Loucy (cell line): ENCODE measurements around the gene BLVRA.

Source experiments
- H2AFZ ChIP-seq: fragments of 200-600 bp; sonication (generic); 2 replicates; pipeline ENCODE4 v1.6.0; 2016; ENCODE audit warnings: antibody characterized with exemption, mild to moderate bottlenecking, low read length, moderate library complexity
- H3F3A ChIP-seq: fragments of 200-600 bp; 2 replicates; pipeline ENCODE4 v1.6.0; 2016; ENCODE audit warnings: antibody characterized with exemption, low read depth, mild to moderate bottlenecking
- H3K27me3 ChIP-seq: fragments of 200-600 bp; sonication (generic); 2 replicates; pipeline ENCODE4 v1.6.1; 2014; ENCODE audit warnings: low read length, mild to moderate bottlenecking; ENCODE audit not compliant: insufficient read depth, poor library complexity, severe bottlenecking
- H3K36me3 ChIP-seq: fragments of 200-600 bp; sonication (generic); 2 replicates; pipeline ENCODE4 v1.6.1; 2016; ENCODE audit warnings: low read length; ENCODE audit not compliant: insufficient read depth
- H3K4me1 ChIP-seq: fragments of 200-600 bp; sonication (generic); 2 replicates; pipeline ENCODE4 v1.5.1; 2014; ENCODE audit warnings: low read length, mild to moderate bottlenecking; ENCODE audit not compliant: insufficient read depth, poor library complexity, severe bottlenecking
- H3K4me2 ChIP-seq: fragments of 200-600 bp; sonication (generic); 2 replicates; pipeline ENCODE4 v1.6.0; 2014; ENCODE audit warnings: antibody characterized with exemption, low read length, low read depth, mild to moderate bottlenecking; ENCODE audit not compliant: poor library complexity, severe bottlenecking
- H3K4me3 ChIP-seq: fragments of 200-600 bp; sonication (generic); 2 replicates; pipeline ENCODE4 v1.5.1; 2014; ENCODE audit warnings: low read length, mild to moderate bottlenecking, mixed read lengths; ENCODE audit not compliant: poor library complexity, severe bottlenecking
- H3K79me2 ChIP-seq: fragments of 200-600 bp; sonication (generic); 2 replicates; pipeline ENCODE4 v1.6.1; 2014; ENCODE audit warnings: low read length; ENCODE audit not compliant: insufficient read depth
- H3K9ac ChIP-seq: fragments of 200-600 bp; sonication (generic); 2 replicates; pipeline ENCODE4 v1.6.0; 2014; ENCODE audit warnings: mild to moderate bottlenecking, low read depth, low read length, moderate library complexity; ENCODE audit not compliant: poor library complexity, severe bottlenecking
- H3K9me2 ChIP-seq: fragments of 200-600 bp; sonication (generic); replicated peaks from 2 replicates; pipeline ENCODE4 v1.6.1; 2016; ENCODE audit warnings: low read depth, low read length, mixed read lengths
- H3K9me3 ChIP-seq: fragments of 200-600 bp; sonication (generic); 2 replicates; pipeline ENCODE4 v1.6.1; 2014; ENCODE audit warnings: mild to moderate bottlenecking, antibody characterized with exemption, low read length, low read depth; ENCODE audit not compliant: insufficient read depth
- H4K20me1 ChIP-seq: fragments of 200-600 bp; sonication (generic); 2 replicates; pipeline ENCODE4 v1.6.0; 2014; ENCODE audit warnings: antibody characterized with exemption, low read length, mild to moderate bottlenecking; ENCODE audit not compliant: insufficient read depth, poor library complexity, severe bottlenecking
- EZH2phosphoT487 ChIP-seq: fragments of 200-600 bp; IDR thresholded peaks from 2 replicates; pipeline ENCODE4 v1.6.1; 2018; ENCODE audit warnings: antibody characterized with exemption, mild to moderate bottlenecking, moderate library complexity, borderline replicate concordance
- TF ChIP-seq, protein P1 (sequence below): fragments of 200-600 bp; sonication (generic); conservative IDR thresholded peaks from 2 replicates; pipeline ENCODE4 v1.5.1; 2014; ENCODE audit warnings: mild to moderate bottlenecking, antibody characterized with exemption, low read length

BLVRA gene

GRCh38 chr7:43834463-43835251 is 76.2 kb downstream of the BLVRA start:
- H3K27me3 ChIP-seq, result no peaks in the 10 kb centered on the region
- no peaks in the 10 kb centered on the region for H3K36me3 ChIP-seq
- no peaks in the 10 kb centered on the region for H3K79me2 ChIP-seq
- TF ChIP-seq, protein P1, sequence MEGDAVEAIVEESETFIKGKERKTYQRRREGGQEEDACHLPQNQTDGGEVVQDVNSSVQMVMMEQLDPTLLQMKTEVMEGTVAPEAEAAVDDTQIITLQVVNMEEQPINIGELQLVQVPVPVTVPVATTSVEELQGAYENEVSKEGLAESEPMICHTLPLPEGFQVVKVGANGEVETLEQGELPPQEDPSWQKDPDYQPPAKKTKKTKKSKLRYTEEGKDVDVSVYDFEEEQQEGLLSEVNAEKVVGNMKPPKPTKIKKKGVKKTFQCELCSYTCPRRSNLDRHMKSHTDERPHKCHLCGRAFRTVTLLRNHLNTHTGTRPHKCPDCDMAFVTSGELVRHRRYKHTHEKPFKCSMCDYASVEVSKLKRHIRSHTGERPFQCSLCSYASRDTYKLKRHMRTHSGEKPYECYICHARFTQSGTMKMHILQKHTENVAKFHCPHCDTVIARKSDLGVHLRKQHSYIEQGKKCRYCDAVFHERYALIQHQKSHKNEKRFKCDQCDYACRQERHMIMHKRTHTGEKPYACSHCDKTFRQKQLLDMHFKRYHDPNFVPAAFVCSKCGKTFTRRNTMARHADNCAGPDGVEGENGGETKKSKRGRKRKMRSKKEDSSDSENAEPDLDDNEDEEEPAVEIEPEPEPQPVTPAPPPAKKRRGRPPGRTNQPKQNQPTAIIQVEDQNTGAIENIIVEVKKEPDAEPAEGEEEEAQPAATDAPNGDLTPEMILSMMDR, result no peak
- TF ChIP-seq EZH2phosphoT487, result no peak
- peak overlapping the region; percentile 7 for H3K9ac ChIP-seq
- 0 out of 2 replicates have a peak, but pooled peaks cover 4% of the 10 kb centered on the region for H3K9me3 ChIP-seq
- H2AFZ ChIP-seq, result peak overlapping the region; percentile 95
- H4K20me1 ChIP-seq, result no peaks in the 10 kb centered on the region
- peak overlapping the region; percentile 72 for H3K4me2 ChIP-seq
- H3K9me2 ChIP-seq, result no peaks in the 10 kb centered on the region
- H3K4me3 ChIP-seq, result peak overlapping the region; percentile 64
- no peaks in the 10 kb centered on the region; the same call in 1 of the 2 replicates for H3F3A ChIP-seq
- no peaks in the 10 kb centered on the region for H3K4me1 ChIP-seq

DNA sequence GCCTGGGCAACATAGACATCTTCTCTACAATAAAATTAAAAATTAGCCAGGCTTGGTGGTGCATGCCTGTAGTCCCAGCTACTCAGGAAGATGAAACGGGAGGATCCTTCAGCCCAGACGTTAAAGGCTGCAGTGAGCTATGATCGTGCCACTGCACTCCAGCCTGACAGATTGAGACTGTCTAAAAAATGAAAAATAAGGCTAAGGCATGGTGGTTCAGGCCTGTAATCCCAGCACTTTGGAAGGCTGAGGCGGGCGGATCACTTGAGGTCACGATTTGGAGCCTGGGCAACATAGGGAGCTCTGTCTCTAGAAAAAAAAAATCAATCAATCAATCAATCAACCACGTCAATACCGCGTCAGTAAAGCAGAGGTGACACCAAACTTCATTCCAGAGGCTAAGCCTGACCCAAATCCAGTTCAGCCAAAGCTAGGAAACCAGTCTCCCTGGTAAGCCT is 79.8 kb downstream of the BLVRA start:
- H3K4me3 ChIP-seq, result peak overlapping the region; percentile 67
- peak overlapping the region; percentile 77 for H3K4me2 ChIP-seq
- H3K9me2 ChIP-seq, result no peaks in the 10 kb centered on the region
- peak overlapping the region; percentile 96 for H2AFZ ChIP-seq
- no peaks in the 10 kb centered on the region for H3K4me1 ChIP-seq
- TF ChIP-seq, protein P1, result no peak
- TF ChIP-seq EZH2phosphoT487, result no peak
- no peaks in the 10 kb centered on the region for H3K9me3 ChIP-seq
- no peaks in the 10 kb centered on the region for H3K36me3 ChIP-seq
- no peaks in the 10 kb centered on the region; the same call in 1 of the 2 replicates for H3F3A ChIP-seq
- H3K27me3 ChIP-seq, result no peaks in the 10 kb centered on the region
- no peaks in the 10 kb centered on the region for H3K79me2 ChIP-seq
- H4K20me1 ChIP-seq, result no peaks in the 10 kb centered on the region
- peak overlapping the region; percentile 62 for H3K9ac ChIP-seq

- TF ChIP-seq EZH2phosphoT487, result no peak
- TF ChIP-seq, protein P1, result no peak
- no peaks in the 10 kb centered on the region for H3K9me3 ChIP-seq
- H3K36me3 ChIP-seq, result no peaks in the 10 kb centered on the region
- no peaks in the 10 kb centered on the region for H4K20me1 ChIP-seq
- no peak overlapping the region for H3K4me3 ChIP-seq
- no peaks in the 10 kb centered on the region for H3K79me2 ChIP-seq
- no peak overlapping the region for H3K9ac ChIP-seq
- H3K4me1 ChIP-seq, result no peaks in the 10 kb centered on the region
- no peaks in the 10 kb centered on the region for H3K9me2 ChIP-seq
- H2AFZ ChIP-seq, result no peak overlapping the region
- H3K27me3 ChIP-seq, result no peaks in the 10 kb centered on the region
- H3F3A ChIP-seq, result no peaks in the 10 kb centered on the region
- no peak overlapping the region for H3K4me2 ChIP-seq
Observed at GRCh38 chr7:43843296-43843695, 84.8 kb downstream of the BLVRA start.
